Astrocyte of the cerebellum (primary cell): Measurements from ENCODE around the gene FANCC.
A peak's percentile ranks its signal among the peaks of the same experiment; 100 is the strongest.

Source experiments
- DNase-seq: peaks from one replicate; pipeline ENCODE4 v3.0.0-alpha.2; 2011; ENCODE audit warnings: low read depth
- H3K4me3 ChIP-seq: 2 replicates; pipeline ENCODE4 v1.5.1; 2011; ENCODE audit warnings: mild to moderate bottlenecking, low read depth, low read length, moderate library complexity
- CTCF ChIP-seq: IDR thresholded peaks from 2 replicates; pipeline ENCODE4 v1.5.1; 2012; ENCODE audit warnings: low read length, low read depth, moderate library complexity, mild to moderate bottlenecking; ENCODE audit errors: missing control alignments
- in situ Hi-C: cut with HindIII; loops from 2 replicates; pipeline ENCODE4 v1.10.0; 2017; ENCODE audit warnings: low sequenced_read_pairs

Gene FANCC

GRCh38 chr9:95127249-95128176, 190.0 kb downstream of the FANCC start:
- in situ Hi-C loops = no loop called here
- H3K4me3 ChIP-seq = peak overlapping the region; percentile 37
- TF ChIP-seq CTCF = peak; percentile 97
- DNase-seq = peak; percentile 59

GRCh38 chr9:95126739-95127138, 190.8 kb downstream of the FANCC start:
- no peak for TF ChIP-seq CTCF
- no peak overlapping the region for H3K4me3 ChIP-seq
- in situ Hi-C loops = no loop called here
- DNase-seq = no peak

- TF ChIP-seq CTCF = no peak
- no peak overlapping the region for H3K4me3 ChIP-seq
Measured at GRCh38 chr9:95125652-95126051, 191.9 kb downstream of the FANCC start.

GRCh38 chr9:95124582-95125367, 192.7 kb downstream of the FANCC start:
- no peak for TF ChIP-seq CTCF
- DNase-seq = no peak
- in situ Hi-C loops = no loop called here
- H3K4me3 ChIP-seq = no peak overlapping the region

More at GRCh38 chr9:95125652-95126051, 191.9 kb downstream of the FANCC start:
- in situ Hi-C loops = no loop called here
- no peak for DNase-seq

- no peak for DNase-seq
- in situ Hi-C loops = no loop called here
- no peak overlapping the region for H3K4me3 ChIP-seq
- TF ChIP-seq CTCF = no peak
Measured at GRCh38 chr9:95120781-95121370, 196.6 kb downstream of the FANCC start.

GRCh38 chr9:95118596-95118995, 198.9 kb downstream of the FANCC start:
- no peak for TF ChIP-seq CTCF
- in situ Hi-C loops = no loop called here
- DNase-seq = no peak
- no peak overlapping the region for H3K4me3 ChIP-seq
